Caco-2 (cell line): Measurements from ENCODE around the gene SNRPF. TPM values are rescaled to one million over a fixed set of nuclear protein-coding genes. Genes with fewer than 3 reads are reported as not detected.

Experiments used
- BruUV-seq: library from RNA; stranded (reverse); fragments of 400-500 nt; replicated peaks from 2 replicates; lab custom pipeline; 2021; lab: Mats Ljungman, UMichigan
- CTCF ChIA-PET: fragments of 300-600 bp; sonication (Branson Sonifier 250); formaldehyde crosslinking; loops from one replicate; lab custom pipeline; 2022; ENCODE audit warnings: antibody characterized with exemption; lab: Charles Lee
- POLR2A ChIA-PET: fragments of 300-600 bp; sonication (Branson Sonifier 250); formaldehyde crosslinking; loops from one replicate; lab custom pipeline; 2022; ENCODE audit warnings: antibody characterized with exemption; lab: Charles Lee
- DNase-seq, 2 experiments: peaks; one replicate each; pipeline versions ENCODE4 v3.0.0 to v3.0.0-alpha.2; 2020 to 2022
- H3K27me3 ChIP-seq: replicated peaks from 2 replicates; pipeline ENCODE4 v1.6.0; 2011; ENCODE audit warnings: low read length; ENCODE audit not compliant: control insufficient read depth, insufficient read depth
- H3K36me3 ChIP-seq: 2 replicates; pipeline ENCODE4 v1.5.1; 2011; ENCODE audit warnings: low read length; ENCODE audit not compliant: control insufficient read depth, insufficient read depth
- H3K4me1 ChIP-seq: fragments of 250-450 bp; sonication (Bioruptor Pico); 2 replicates; pipeline ENCODE4 v1.5.1; 2020; ENCODE audit warnings: mild to moderate bottlenecking
- H3K4me3 ChIP-seq: 2 replicates; pipeline ENCODE4 v1.5.1; 2011; ENCODE audit warnings: low read depth, mild to moderate bottlenecking, control low read depth, low read length
- H3K9me3 ChIP-seq: fragments of 250-450 bp; sonication (Bioruptor Pico); 2 replicates; pipeline ENCODE4 v1.5.1; 2020; ENCODE audit warnings: mild to moderate bottlenecking, moderate library complexity
- H3K27ac Mint-ChIP-seq: one replicate; pipeline ENCODE4 v1.8.0; 2022; ENCODE audit warnings: mixed read lengths; ENCODE audit not compliant: unreplicated experiment
- H3K27me3 Mint-ChIP-seq: one replicate; pipeline ENCODE4 v1.8.0; 2022; ENCODE audit warnings: mixed read lengths; ENCODE audit not compliant: insufficient read depth, unreplicated experiment
- H3K36me3 Mint-ChIP-seq: one replicate; pipeline ENCODE4 v1.8.0; 2022; ENCODE audit warnings: mild to moderate bottlenecking, mixed read lengths; ENCODE audit not compliant: insufficient read depth, unreplicated experiment
- H3K4me1 Mint-ChIP-seq: one replicate; pipeline ENCODE4 v1.8.0; 2022; ENCODE audit warnings: low read depth, mixed read lengths; ENCODE audit not compliant: unreplicated experiment
- H3K4me3 Mint-ChIP-seq: one replicate; pipeline ENCODE4 v1.8.0; 2022; ENCODE audit warnings: mild to moderate bottlenecking, moderate library complexity, mixed read lengths; ENCODE audit not compliant: unreplicated experiment
- H3K9me3 Mint-ChIP-seq: one replicate; pipeline ENCODE4 v1.8.0; 2022; ENCODE audit warnings: mixed read lengths; ENCODE audit not compliant: unreplicated experiment
- CTCF ChIP-seq, 2 experiments: fragments of 200-600 bp in 1 of 2; IDR thresholded peaks; 1 replicate in 1 of 2; 2 replicates in 1 of 2; pipeline versions ENCODE4 v1.5.1 to v1.8.0; 2011 to 2022; ENCODE audit warnings: antibody characterized with exemption in 1 of 2, control low read depth in 1 of 2, inconsistent platforms in 1 of 2, low read depth in 1 of 2, low read length in 1 of 2, mild to moderate bottlenecking in 1 of 2, moderate library complexity in 1 of 2; ENCODE audit not compliant: insufficient read depth in 1 of 2, severe bottlenecking in 1 of 2, unreplicated experiment in 1 of 2
- intact Hi-C: fragments of 100-400 bp; cut with micrococcal nuclease; formaldehyde crosslinking; loops from one replicate; pipeline ENCODE4 v1.10.0; 2022; ENCODE audit not compliant: unreplicated experiment
- total RNA-seq: library from RNA; stranded (reverse); gene quantifications from 2 replicates; pipeline ENCODE4 v1.2.3, GENCODE V29; 2022

SNRPF gene
- total RNA-seq, 1 experiment from 2014 or later, result 48.0 TPM

- no peak for DNase-seq
- no peaks in the 10 kb centered on the region for H3K36me3 Mint-ChIP-seq
- ChIA-PET POLR2A (no interaction called here), CTCF (no interaction called here)
- no peak overlapping the region for H3K4me3 Mint-ChIP-seq
- H3K4me3 ChIP-seq, result no peak overlapping the region
- H3K27me3 ChIP-seq, result no peaks in the 10 kb centered on the region
- no peaks in the 10 kb centered on the region for H3K27me3 Mint-ChIP-seq
- H3K9me3 Mint-ChIP-seq, result no peaks in the 10 kb centered on the region
- H3K27ac Mint-ChIP-seq, result no peak overlapping the region
- BruUV-seq, result no TSS peak
- peak; percentile 55 to 66 for TF ChIP-seq CTCF (IDR thresholded peaks at IDR 0.05; ENCODE audit: insufficient read depth in 1 of 2, low read depth in 1 of 2, low read length in 1 of 2, severe bottlenecking in 1 of 2, unreplicated experiment in 1 of 2)
- no peaks in the 10 kb centered on the region for H3K9me3 ChIP-seq
- H3K36me3 ChIP-seq, result no peaks in the 10 kb centered on the region
- H3K4me1 Mint-ChIP-seq, result peaks cover 2% of the 10 kb centered on the region
- intact Hi-C loops, result loop anchor here (1.0 to 2.0 kb wide), 4 partner anchors 25 to 233 kb away; partner anchors contain the start of gene NTN4
- H3K4me1 ChIP-seq, result no peaks in the 10 kb centered on the region; the same call in 1 of the 2 replicates
These were observed 43.0 kb upstream of the SNRPF start for GRCh38 chr12:95815632-95816212.

- intact Hi-C loops, result loop anchor here (1.0 to 2.0 kb wide), 4 partner anchors 29 to 179 kb away; no protein-coding TSS in a partner anchor
- BruUV-seq, result no TSS peak
- CTCF ChIA-PET, result no interaction called here
- Mint-ChIP-seq H3K4me1 (no peaks in the 10 kb centered on the region), H3K4me3 (no peak overlapping the region), H3K27me3 (no peaks in the 10 kb centered on the region), H3K9me3 (no peaks in the 10 kb centered on the region), H3K27ac (no peak overlapping the region), H3K36me3 (no peaks in the 10 kb centered on the region)
- peak; percentile 32 to 61 for TF ChIP-seq CTCF (IDR thresholded peaks at IDR 0.05; ENCODE audit: insufficient read depth in 1 of 2, low read depth in 1 of 2, low read length in 1 of 2, severe bottlenecking in 1 of 2, unreplicated experiment in 1 of 2)
- POLR2A ChIA-PET, result no interaction called here
- H3K9me3 ChIP-seq, result no peaks in the 10 kb centered on the region
- DNase-seq, result peak in 1 of 2 experiments; percentile 57
- H3K36me3 ChIP-seq, result no peaks in the 10 kb centered on the region
- H3K27me3 ChIP-seq, result no peaks in the 10 kb centered on the region
- H3K4me1 ChIP-seq, result no peaks in the 10 kb centered on the region; the same call in 1 of the 2 replicates
- H3K4me3 ChIP-seq, result no peak overlapping the region
These were observed 38.6 kb upstream of the SNRPF start for GRCh38 chr12:95820096-95820703.

- Histone ChIP-seq H3K9me3 (no peaks in the 10 kb centered on the region), H3K4me1 (no peaks in the 10 kb centered on the region), H3K27me3 (no peaks in the 10 kb centered on the region), H3K36me3 (no peaks in the 10 kb centered on the region), H3K4me3 (no peak overlapping the region)
- ChIA-PET POLR2A (no interaction called here), CTCF (interaction anchor here (0.6 kb wide), 1 partner anchor 134 kb away, joined by 3 read pairs; no protein-coding TSS in a partner anchor)
- H3K4me3 Mint-ChIP-seq, result no peak overlapping the region
- BruUV-seq, result no TSS peak
- DNase-seq, result no peak
- H3K36me3 Mint-ChIP-seq, result no peaks in the 10 kb centered on the region
- H3K27ac Mint-ChIP-seq, result no peak overlapping the region
- H3K9me3 Mint-ChIP-seq, result no peaks in the 10 kb centered on the region
- no peak for TF ChIP-seq CTCF (IDR thresholded peaks at IDR 0.05; ENCODE audit: insufficient read depth in 1 of 2, low read depth in 1 of 2, low read length in 1 of 2, severe bottlenecking in 1 of 2, unreplicated experiment in 1 of 2)
- intact Hi-C loops, result no loop called here
- no peaks in the 10 kb centered on the region for H3K4me1 Mint-ChIP-seq
- H3K27me3 Mint-ChIP-seq, result peaks cover 6% of the 10 kb centered on the region
These were observed 29.4 kb upstream of the SNRPF start for GRCh38 chr12:95829395-95829794.
